DOHH2 (cell line): ENCODE measurements around the gene DGKB.

ENCODE experiments used
- H3F3A ChIP-seq: fragments of 200-600 bp; sonication (generic), shearing (Covaris generic); 2 replicates; pipeline ENCODE4 v1.6.0; 2016; ENCODE audit warnings: antibody characterized with exemption, mild to moderate bottlenecking; ENCODE audit not compliant: control insufficient read depth, insufficient read depth
- H3K27ac ChIP-seq: fragments of 200-600 bp; sonication (generic); 2 replicates; pipeline ENCODE4 v1.5.1; 2014; ENCODE audit warnings: low read depth, mild to moderate bottlenecking, low read length, moderate library complexity
- H3K27me3 ChIP-seq: fragments of 200-600 bp; sonication (generic); 2 replicates; pipeline ENCODE4 v1.6.1; 2014; ENCODE audit warnings: mild to moderate bottlenecking, low read length, mixed read lengths; ENCODE audit not compliant: control insufficient read depth
- H3K36me3 ChIP-seq: fragments of 200-600 bp; sonication (generic); 2 replicates; pipeline ENCODE4 v1.6.1; 2014; ENCODE audit warnings: mild to moderate bottlenecking, low read length, moderate library complexity, mixed read lengths; ENCODE audit not compliant: control insufficient read depth
- H3K4me1 ChIP-seq: fragments of 200-600 bp; sonication (generic); 2 replicates; pipeline ENCODE4 v1.6.1; 2014; ENCODE audit warnings: mild to moderate bottlenecking, low read length, mixed read lengths; ENCODE audit not compliant: control insufficient read depth
- H3K4me2 ChIP-seq: fragments of 200-600 bp; sonication (generic); 2 replicates; pipeline ENCODE4 v1.6.0; 2014; ENCODE audit warnings: mild to moderate bottlenecking, low read length, moderate library complexity
- H3K4me3 ChIP-seq: fragments of 200-600 bp; sonication (generic); 2 replicates; pipeline ENCODE4 v1.5.1; 2014; ENCODE audit warnings: mild to moderate bottlenecking, low read length, mixed read lengths
- H3K79me2 ChIP-seq: fragments of 200-600 bp; sonication (generic); 2 replicates; pipeline ENCODE4 v1.6.1; 2014; ENCODE audit warnings: mild to moderate bottlenecking, low read length, mixed read lengths; ENCODE audit not compliant: control insufficient read depth
- H3K9me2 ChIP-seq: fragments of 200-600 bp; sonication (generic); replicated peaks from 2 replicates; pipeline ENCODE4 v1.6.1; 2014; ENCODE audit warnings: mild to moderate bottlenecking, low read length, mixed read lengths; ENCODE audit not compliant: control insufficient read depth
- H3K9me3 ChIP-seq: fragments of 200-600 bp; sonication (generic); 2 replicates; pipeline ENCODE4 v1.6.1; 2014; ENCODE audit warnings: antibody characterized with exemption, low read length, mixed read lengths; ENCODE audit not compliant: control insufficient read depth, insufficient read depth
- H4K20me1 ChIP-seq: fragments of 200-600 bp; sonication (generic); 2 replicates; pipeline ENCODE4 v1.6.0; 2014; ENCODE audit warnings: low read depth, mild to moderate bottlenecking, antibody characterized with exemption, low read length, moderate library complexity; ENCODE audit not compliant: control insufficient read depth, insufficient read depth
- CTCF ChIP-seq: fragments of 200-600 bp; sonication (generic); IDR thresholded peaks from one replicate; pipeline ENCODE4 v1.5.1; 2014; ENCODE audit warnings: antibody characterized with exemption, mild to moderate bottlenecking, low read depth, low read length; ENCODE audit not compliant: poor library complexity, severe bottlenecking
- EZH2phosphoT487 ChIP-seq: fragments of 200-600 bp; sonication (generic); IDR thresholded peaks from 2 replicates; pipeline ENCODE4 v1.6.1; 2017; ENCODE audit warnings: borderline replicate concordance, mild to moderate bottlenecking, antibody characterized with exemption, low read length, moderate library complexity, mixed read lengths

The DGKB gene

GRCh38 chr7:14133752-14134151, 768.8 kb downstream of the DGKB start:
- H3F3A ChIP-seq: no peaks in the 10 kb centered on the region

GRCh38 chr7:14125998-14126397, 776.6 kb downstream of the DGKB start:
- Histone ChIP-seq H3K27me3 (no peaks in the 10 kb centered on the region), H3K79me2 (no peaks in the 10 kb centered on the region), H3K9me3 (no peaks in the 10 kb centered on the region), H4K20me1 (no peaks in the 10 kb centered on the region), H3F3A (no peaks in the 10 kb centered on the region), H3K27ac (no peak overlapping the region), H3K36me3 (no peaks in the 10 kb centered on the region), H3K4me1 (no peaks in the 10 kb centered on the region), H3K4me3 (no peak overlapping the region), H3K4me2 (no peak overlapping the region), H3K9me2 (no peaks in the 10 kb centered on the region)
- TF ChIP-seq CTCF (no peak), EZH2phosphoT487 (no peak)

More at GRCh38 chr7:14133752-14134151, 768.8 kb downstream of the DGKB start:
- Histone ChIP-seq H3K4me3 (no peak overlapping the region), H3K79me2 (no peaks in the 10 kb centered on the region), H3K27ac (no peak overlapping the region), H3K4me2 (no peak overlapping the region), H3K9me2 (no peaks in the 10 kb centered on the region), H3K36me3 (no peaks in the 10 kb centered on the region), H4K20me1 (no peaks in the 10 kb centered on the region), H3K9me3 (no peaks in the 10 kb centered on the region), H3K27me3 (no peaks in the 10 kb centered on the region), H3K4me1 (no peaks in the 10 kb centered on the region)
- TF ChIP-seq CTCF (no peak), EZH2phosphoT487 (no peak)

GRCh38 chr7:14124716-14125115, 777.8 kb downstream of the DGKB start:
- TF ChIP-seq CTCF (no peak), EZH2phosphoT487 (no peak)
- H3F3A ChIP-seq: no peaks in the 10 kb centered on the region

GRCh38 chr7:14123923-14124322, 778.6 kb downstream of the DGKB start:
- no peaks in the 10 kb centered on the region for H3K79me2 ChIP-seq
- no peaks in the 10 kb centered on the region for H3K4me1 ChIP-seq
- no peak overlapping the region for H3K4me3 ChIP-seq
- no peaks in the 10 kb centered on the region for H3K27me3 ChIP-seq
- H3K27ac ChIP-seq: no peak overlapping the region
- H3K9me2 ChIP-seq: no peaks in the 10 kb centered on the region
- no peak for TF ChIP-seq CTCF
- no peak for TF ChIP-seq EZH2phosphoT487
- H3K4me2 ChIP-seq: no peak overlapping the region
- no peaks in the 10 kb centered on the region for H3K36me3 ChIP-seq
- H4K20me1 ChIP-seq: no peaks in the 10 kb centered on the region
- no peaks in the 10 kb centered on the region for H3K9me3 ChIP-seq
- no peaks in the 10 kb centered on the region for H3F3A ChIP-seq

More at GRCh38 chr7:14124716-14125115, 777.8 kb downstream of the DGKB start:
- H4K20me1 ChIP-seq: no peaks in the 10 kb centered on the region
- H3K9me3 ChIP-seq: no peaks in the 10 kb centered on the region
- H3K4me3 ChIP-seq: no peak overlapping the region
- H3K36me3 ChIP-seq: no peaks in the 10 kb centered on the region
- H3K4me1 ChIP-seq: no peaks in the 10 kb centered on the region
- no peak overlapping the region for H3K4me2 ChIP-seq
- H3K27me3 ChIP-seq: no peaks in the 10 kb centered on the region
- H3K9me2 ChIP-seq: no peaks in the 10 kb centered on the region
- H3K27ac ChIP-seq: no peak overlapping the region
- H3K79me2 ChIP-seq: no peaks in the 10 kb centered on the region
